HCT116 (cell line): ENCODE measurements around the gene PCNT. TPM values are rescaled to one million over a fixed set of nuclear protein-coding genes. Genes with fewer than 3 reads are reported as not detected.

ENCODE experiments used
- ATAC-seq: fragments of 200-7000 bp; cut with Tn5 transposase; 2 replicates; pipeline ENCODE4 v1.9.1; 2020; ENCODE audit warnings: mild to moderate bottlenecking, moderate library complexity
- BruUV-seq: library from RNA; stranded (reverse); fragments of 400-500 nt; replicated peaks from 2 replicates; lab custom pipeline; 2021; lab: Mats Ljungman, UMichigan
- CTCF ChIA-PET: fragments of 300-600 bp; sonication (Branson Sonifier 250); formaldehyde crosslinking; loops from one replicate; lab custom pipeline; 2021; ENCODE audit warnings: antibody characterized with exemption; lab: Charles Lee
- POLR2A ChIA-PET: fragments of 300-600, 350-600 bp; sonication (Branson Sonifier 250); formaldehyde crosslinking; loops from one replicate; lab custom pipeline; 2021; ENCODE audit warnings: antibody characterized with exemption; lab: Charles Lee
- RAD21 ChIA-PET, 2 experiments: fragments of 300-600 bp; sonication (Branson Sonifier 250); formaldehyde crosslinking; loops; one replicate each; lab custom pipeline; 2023; ENCODE audit warnings: low total read pairs in 2 of 2; ENCODE audit not compliant: uncharacterized antibody in 2 of 2, unreplicated experiment in 2 of 2, low non-redundant PET in 1 of 2; lab: Charles Lee
- DNase-seq: peaks from one replicate; pipeline ENCODE4 v3.0.0-alpha.2; 2010; ENCODE audit warnings: low read depth, low spot score
- H2AFZ ChIP-seq: fragments of 200-600 bp; shearing (Covaris generic), sonication (generic); 2 replicates; pipeline ENCODE4 v1.6.1; 2017; ENCODE audit warnings: low read depth, mixed run types, mixed read lengths, antibody characterized with exemption, low read length; ENCODE audit not compliant: poor library complexity, severe bottlenecking
- H3K27ac ChIP-seq: 2 replicates; pipeline ENCODE4 v1.5.1; 2012; ENCODE audit warnings: low read depth, low read length
- H3K27me3 ChIP-seq: fragments of 200-600 bp; sonication (generic); 2 replicates; pipeline ENCODE4 v1.6.1; 2016; ENCODE audit warnings: mixed run types, low read length, mixed read lengths; ENCODE audit not compliant: insufficient read depth
- H3K36me3 ChIP-seq, 2 experiments: fragments of 200-500 bp in 1 of 2; fragments of 200-600 bp in 1 of 2; sonication (Bioruptor generic) in 1 of 2; sonication (generic) in 1 of 2; 2 replicates each; pipeline versions ENCODE4 v1.5.1 to v1.6.1; 2014 to 2016; ENCODE audit warnings: low read length in 2 of 2, inconsistent platforms in 1 of 2, mixed read lengths in 1 of 2, mixed run types in 1 of 2; ENCODE audit not compliant: insufficient read depth in 2 of 2, control insufficient read depth in 1 of 2
- H3K4me1 ChIP-seq, 2 experiments: fragments of 200-600 bp in 1 of 2; sonication (generic) in 1 of 2; 2 replicates each; pipeline versions ENCODE4 v1.5.1 to v1.6.1; 2012 to 2017; ENCODE audit warnings: low read length in 2 of 2, inconsistent platforms in 1 of 2, mild to moderate bottlenecking in 1 of 2, mixed read lengths in 1 of 2, mixed run types in 1 of 2, moderate library complexity in 1 of 2; ENCODE audit not compliant: insufficient read depth in 2 of 2, control insufficient read depth in 1 of 2
- H3K4me2 ChIP-seq: fragments of 200-600 bp; sonication (generic); 2 replicates; pipeline ENCODE4 v1.6.1; 2017; ENCODE audit warnings: mixed run types, low read length, mixed read lengths
- H3K4me3 ChIP-seq, 2 experiments: fragments of 200-600 bp in 1 of 2; sonication (generic) in 1 of 2; replicated peaks in 1 of 2; 2 replicates each; pipeline ENCODE4 v1.5.1; 2011 to 2016; ENCODE audit warnings: low read length in 2 of 2, control low read depth in 1 of 2, low read depth in 1 of 2, mild to moderate bottlenecking in 1 of 2, mixed read lengths in 1 of 2, mixed run types in 1 of 2
- H3K79me2 ChIP-seq: fragments of 200-600 bp; sonication (generic); 2 replicates; pipeline ENCODE4 v1.6.1; 2017; ENCODE audit warnings: mild to moderate bottlenecking, mixed run types, low read length, moderate library complexity, mixed read lengths; ENCODE audit not compliant: insufficient read depth
- H3K9ac ChIP-seq: fragments of 200-600 bp; sonication (generic); 2 replicates; pipeline ENCODE4 v1.6.1; 2016; ENCODE audit warnings: low read length, mixed read lengths
- H3K9me2 ChIP-seq: fragments of 200-600 bp; sonication (generic), shearing (Covaris generic); 2 replicates; pipeline ENCODE4 v1.6.1; 2017; ENCODE audit warnings: mixed run types, mild to moderate bottlenecking, moderate library complexity; ENCODE audit not compliant: insufficient read depth
- H3K9me3 ChIP-seq, 2 experiments: fragments of 200-500 bp in 1 of 2; fragments of 200-600 bp in 1 of 2; sonication (Bioruptor generic) in 1 of 2; sonication (generic) in 1 of 2; 2 replicates each; pipeline ENCODE4 v1.6.1; 2014 to 2017; ENCODE audit warnings: low read length in 2 of 2, mixed read lengths in 2 of 2, inconsistent platforms in 1 of 2, low read depth in 1 of 2, mild to moderate bottlenecking in 1 of 2, mixed run types in 1 of 2, moderate library complexity in 1 of 2; ENCODE audit not compliant: control insufficient read depth in 1 of 2, insufficient read depth in 1 of 2
- H4K20me1 ChIP-seq: fragments of 200-600 bp; sonication (generic), shearing (Covaris generic); 2 replicates; pipeline ENCODE4 v1.6.1; 2017; ENCODE audit warnings: mixed run types, mild to moderate bottlenecking, moderate library complexity; ENCODE audit not compliant: insufficient read depth
- CEBPB ChIP-seq: IDR thresholded peaks from 2 replicates; pipeline ENCODE4 v1.6.1; 2012; ENCODE audit warnings: low read depth
- EGR1 ChIP-seq: IDR thresholded peaks from 2 replicates; pipeline ENCODE4 v1.6.1; 2012; ENCODE audit warnings: low read depth
- ELF1 ChIP-seq: IDR thresholded peaks from 2 replicates; pipeline ENCODE4 v1.6.1; 2012; ENCODE audit warnings: low read depth, borderline replicate concordance
- EZH2 ChIP-seq: fragments of 200-600 bp; sonication (generic); IDR thresholded peaks from 2 replicates; pipeline ENCODE4 v1.6.1; 2017; ENCODE audit warnings: antibody characterized with exemption, mixed run types
- EZH2phosphoT487 ChIP-seq: fragments of 200-600 bp; IDR thresholded peaks from 2 replicates; pipeline ENCODE4 v1.6.1; 2018; ENCODE audit warnings: antibody characterized with exemption, borderline replicate concordance
- FOSL1 ChIP-seq: IDR thresholded peaks from 2 replicates; pipeline ENCODE4 v1.6.1; 2012; ENCODE audit warnings: low read depth
- POLR2A ChIP-seq: IDR thresholded peaks from 2 replicates; pipeline ENCODE4 v1.7.0; 2011; ENCODE audit warnings: borderline replicate concordance; ENCODE audit not compliant: insufficient read depth, insufficient read length; ENCODE audit errors: extremely low read depth
- SP1 ChIP-seq: IDR thresholded peaks from 2 replicates; pipeline ENCODE4 v1.6.1; 2012; ENCODE audit warnings: low read depth
- TCF7L2 ChIP-seq: IDR thresholded peaks from 2 replicates; pipeline ENCODE4 v1.7.0; 2011; ENCODE audit warnings: borderline replicate concordance, inconsistent platforms; ENCODE audit not compliant: insufficient read depth, insufficient read length; ENCODE audit errors: extremely low read depth
- YY1 ChIP-seq: IDR thresholded peaks from 2 replicates; pipeline ENCODE4 v1.6.1; 2011; ENCODE audit warnings: low read length, low read depth, moderate library complexity, mild to moderate bottlenecking; ENCODE audit not compliant: insufficient replicate concordance; ENCODE audit errors: extremely low read depth
- intact Hi-C: fragments of 100-400 bp; cut with micrococcal nuclease; formaldehyde crosslinking; loops from 2 replicates; pipeline ENCODE4 v1.10.0; 2022
- total RNA-seq: library from RNA; stranded (reverse); gene quantifications from one replicate; pipeline ENCODE4 v1.2.1, GENCODE V29; 2021; ENCODE audit not compliant: unreplicated experiment
- TF ChIP-seq, protein P1 (sequence below), 3 experiments: fragments of 200-600 bp in 1 of 3; sonication (generic) in 1 of 3; IDR thresholded peaks in 2 of 3; conservative IDR thresholded peaks in 1 of 3; 2 replicates each; pipeline ENCODE4 v1.5.1; 2012 to 2017; ENCODE audit warnings: low read depth in 2 of 3, low read length in 2 of 3, antibody characterized with exemption in 1 of 3, borderline replicate concordance in 1 of 3, control low read depth in 1 of 3, mild to moderate bottlenecking in 1 of 3, mixed read lengths in 1 of 3, mixed run types in 1 of 3, moderate library complexity in 1 of 3; ENCODE audit not compliant: insufficient read depth in 1 of 3
- TF ChIP-seq, protein P2 (sequence below): IDR thresholded peaks from 2 replicates; pipeline ENCODE4 v1.6.1; 2012
- TF ChIP-seq, protein P3 (sequence below): IDR thresholded peaks from 2 replicates; pipeline ENCODE4 v1.6.1; 2011; ENCODE audit warnings: mild to moderate bottlenecking, low read length, moderate library complexity; ENCODE audit not compliant: insufficient replicate concordance; ENCODE audit errors: extremely low read depth

The PCNT gene
- total RNA-seq, 1 experiment from 2014 or later, result 43.6 TPM

DNA sequence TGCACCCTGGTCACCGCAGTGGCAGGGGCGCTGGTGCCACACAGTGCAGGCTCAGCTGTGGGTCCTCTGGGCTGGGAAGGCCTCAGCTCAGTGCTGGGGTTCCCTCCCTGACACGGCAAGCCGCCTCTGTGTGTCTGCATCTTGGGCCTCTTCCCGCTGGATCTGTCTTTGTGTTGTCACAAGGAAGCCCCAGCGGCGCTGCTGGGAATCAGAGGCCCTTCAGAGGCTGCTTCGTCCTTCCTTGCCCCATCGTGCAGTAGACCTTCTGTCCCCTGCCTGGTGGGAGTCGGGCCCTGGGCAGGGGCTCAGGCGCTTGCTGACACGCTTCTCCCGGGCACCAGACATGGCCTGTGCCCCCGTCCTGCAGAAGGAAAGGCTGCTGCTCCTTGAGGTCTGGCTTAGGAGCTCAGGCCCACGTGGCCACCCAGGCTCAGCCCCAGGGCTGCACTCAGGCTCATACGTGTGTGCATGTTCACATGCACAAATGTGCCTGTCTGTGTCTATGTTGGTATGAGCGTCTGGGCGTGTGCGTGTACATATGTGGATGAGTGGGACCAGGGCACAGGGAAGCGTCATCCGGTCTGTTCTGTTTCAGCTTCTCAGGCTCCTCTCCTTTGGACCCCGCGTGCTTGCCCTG lies 110.5 kb downstream of the PCNT start:
- Histone ChIP-seq H3K27me3 (no peaks in the 10 kb centered on the region), H3K4me2 (no peak overlapping the region), H3K9ac (no peak overlapping the region), H4K20me1 (no peaks in the 10 kb centered on the region), H3K4me1 (no peaks in the 10 kb centered on the region), H3K9me2 (no peaks in the 10 kb centered on the region), H3K9me3 (no peaks in the 10 kb centered on the region), H3K27ac (no peak overlapping the region), H3K4me3 (no peak overlapping the region), H3K79me2 (no peaks in the 10 kb centered on the region), H2AFZ (no peak overlapping the region), H3K36me3 (peaks cover 16 to 18% of the 10 kb centered on the region in 2 experiments; a peak in 3 of 4 replicates)
- ChIA-PET RAD21 (no interaction called here), POLR2A (no interaction called here), CTCF (no interaction called here)
- BruUV-seq, result no TSS peak
- intact Hi-C loops, result no loop called here
- DNase-seq (no peak), ATAC-seq (peak; percentile 12; the same call in 1 of the 2 replicates)
- TF ChIP-seq FOSL1 (no peak), EZH2 (no peak), YY1 (no peak), EGR1 (no peak), SP1 (no peak), TCF7L2 (no peak), CEBPB (no peak), POLR2A (no peak), ELF1 (no peak), EZH2phosphoT487 (no peak)
- TF ChIP-seq, protein P1, sequence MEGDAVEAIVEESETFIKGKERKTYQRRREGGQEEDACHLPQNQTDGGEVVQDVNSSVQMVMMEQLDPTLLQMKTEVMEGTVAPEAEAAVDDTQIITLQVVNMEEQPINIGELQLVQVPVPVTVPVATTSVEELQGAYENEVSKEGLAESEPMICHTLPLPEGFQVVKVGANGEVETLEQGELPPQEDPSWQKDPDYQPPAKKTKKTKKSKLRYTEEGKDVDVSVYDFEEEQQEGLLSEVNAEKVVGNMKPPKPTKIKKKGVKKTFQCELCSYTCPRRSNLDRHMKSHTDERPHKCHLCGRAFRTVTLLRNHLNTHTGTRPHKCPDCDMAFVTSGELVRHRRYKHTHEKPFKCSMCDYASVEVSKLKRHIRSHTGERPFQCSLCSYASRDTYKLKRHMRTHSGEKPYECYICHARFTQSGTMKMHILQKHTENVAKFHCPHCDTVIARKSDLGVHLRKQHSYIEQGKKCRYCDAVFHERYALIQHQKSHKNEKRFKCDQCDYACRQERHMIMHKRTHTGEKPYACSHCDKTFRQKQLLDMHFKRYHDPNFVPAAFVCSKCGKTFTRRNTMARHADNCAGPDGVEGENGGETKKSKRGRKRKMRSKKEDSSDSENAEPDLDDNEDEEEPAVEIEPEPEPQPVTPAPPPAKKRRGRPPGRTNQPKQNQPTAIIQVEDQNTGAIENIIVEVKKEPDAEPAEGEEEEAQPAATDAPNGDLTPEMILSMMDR (IDR thresholded peaks at IDR 0.05 in 2 of 3, conservative IDR thresholded peaks at IDR 0.05 in 1 of 3; ENCODE audit: borderline replicate concordance in 1 of 3, insufficient read depth in 1 of 3, low read depth in 2 of 3, low read length in 2 of 3), result no peak
- TF ChIP-seq, protein P2, sequence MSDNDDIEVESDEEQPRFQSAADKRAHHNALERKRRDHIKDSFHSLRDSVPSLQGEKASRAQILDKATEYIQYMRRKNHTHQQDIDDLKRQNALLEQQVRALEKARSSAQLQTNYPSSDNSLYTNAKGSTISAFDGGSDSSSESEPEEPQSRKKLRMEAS, result no peak
- TF ChIP-seq, protein P3, sequence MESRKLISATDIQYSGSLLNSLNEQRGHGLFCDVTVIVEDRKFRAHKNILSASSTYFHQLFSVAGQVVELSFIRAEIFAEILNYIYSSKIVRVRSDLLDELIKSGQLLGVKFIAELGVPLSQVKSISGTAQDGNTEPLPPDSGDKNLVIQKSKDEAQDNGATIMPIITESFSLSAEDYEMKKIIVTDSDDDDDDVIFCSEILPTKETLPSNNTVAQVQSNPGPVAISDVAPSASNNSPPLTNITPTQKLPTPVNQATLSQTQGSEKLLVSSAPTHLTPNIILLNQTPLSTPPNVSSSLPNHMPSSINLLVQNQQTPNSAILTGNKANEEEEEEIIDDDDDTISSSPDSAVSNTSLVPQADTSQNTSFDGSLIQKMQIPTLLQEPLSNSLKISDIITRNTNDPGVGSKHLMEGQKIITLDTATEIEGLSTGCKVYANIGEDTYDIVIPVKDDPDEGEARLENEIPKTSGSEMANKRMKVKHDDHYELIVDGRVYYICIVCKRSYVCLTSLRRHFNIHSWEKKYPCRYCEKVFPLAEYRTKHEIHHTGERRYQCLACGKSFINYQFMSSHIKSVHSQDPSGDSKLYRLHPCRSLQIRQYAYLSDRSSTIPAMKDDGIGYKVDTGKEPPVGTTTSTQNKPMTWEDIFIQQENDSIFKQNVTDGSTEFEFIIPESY, result no peak
